ENCODE measurements around the gene DLX5. TPM values are rescaled to one million over a fixed set of nuclear protein-coding genes. Genes with fewer than 3 reads are reported as not detected.

The DLX5 gene
- total and polyA plus RNA-seq, 2 donors (not counting 3 experiments of a cell fraction or from before 2014, with no cell fraction given), result not detected

GRCh38 chr7:96991546-96992191, 33.0 kb downstream of the DLX5 start:
- CTCF ChIA-PET, result interaction anchor here (0.6 to 1.3 kb wide), 2 partner anchors 36 to 1726 kb away, joined by 3 to 8 read pairs; no protein-coding TSS in a partner anchor
- DNase-seq (ENCODE audit: low read depth, low spot score) (no peak), FAIRE-seq (no peak)
- Histone ChIP-seq H3K4me1 (ENCODE audit: control insufficient read depth, extremely low read depth, insufficient read depth, low read length) (no peaks in the 10 kb centered on the region), H3K4me3 (replicated peaks in 1 of 3; ENCODE audit: insufficient read depth in 1 of 3, low read depth in 1 of 3, low read length in 3 of 3) (no peak overlapping the region), H3K9me1 (replicated peaks; ENCODE audit: control insufficient read depth, extremely low read depth, insufficient read depth, low read length) (no peaks in the 10 kb centered on the region), H3K27ac (ENCODE audit: insufficient read depth, low read depth, low read length) (no peak overlapping the region), H3K9ac (replicated peaks; ENCODE audit: extremely low read depth, insufficient read depth, low read length) (no peak overlapping the region), H2AFZ (ENCODE audit: low read depth, low read length) (no peak overlapping the region), H4K20me1 (replicated peaks; ENCODE audit: control insufficient read depth, extremely low read depth, insufficient read depth, low read length) (no peaks in the 10 kb centered on the region), H3K9me3 (replicated peaks; ENCODE audit: control insufficient read depth, insufficient read depth, low read length) (no peaks in the 10 kb centered on the region), H3K36me3 (ENCODE audit: control insufficient read depth in 2 of 2, extremely low read depth in 1 of 2, insufficient read depth in 2 of 2, low read length in 2 of 2) (no peaks in the 10 kb centered on the region), H3K79me2 (ENCODE audit: control insufficient read depth, insufficient read depth, low read length) (no peaks in the 10 kb centered on the region), H3K4me2 (ENCODE audit: insufficient read depth, low read length) (no peak overlapping the region), H3K27me3 (ENCODE audit: control insufficient read depth in 2 of 2, insufficient read depth in 2 of 2, low read length in 2 of 2) (peaks cover 72 to 85% of the 10 kb centered on the region in 2 experiments)
- intact Hi-C loops (cut with micrococcal nuclease), result no loop called here
- POLR2A ChIA-PET, result no interaction called here
- BruUV-seq (replicated peaks), result no TSS peak
- dilution Hi-C loops (cut with MboI; ENCODE audit: extremely low pct_ligation_motif_present, low sequenced_read_pairs), result no loop called here
- TF ChIP-seq POLR2A (IDR thresholded peaks at IDR 0.05; ENCODE audit: low read depth, low read length) (no peak), MAX (IDR thresholded peaks at IDR 0.05; ENCODE audit: insufficient read depth, insufficient read length) (no peak), EZH2 (IDR thresholded peaks at IDR 0.05; ENCODE audit: borderline replicate concordance, low read depth, low read length, severe bottlenecking) (no peak), GATA2 (IDR thresholded peaks at IDR 0.05; ENCODE audit: insufficient read depth, insufficient read length, low read depth, low read length) (no peak), FOS (IDR thresholded peaks at IDR 0.05; ENCODE audit: borderline replicate concordance, insufficient read depth, low read length) (no peak), JUN (IDR thresholded peaks at IDR 0.05; ENCODE audit: borderline replicate concordance, insufficient read depth, insufficient read length, low read depth) (no peak), MYC (IDR thresholded peaks at IDR 0.05; ENCODE audit: low read depth, low read length) (no peak), CTCF (IDR thresholded peaks at IDR 0.05; ENCODE audit: extremely low read depth in 1 of 2, insufficient read depth in 1 of 2, low read depth in 1 of 2, low read length in 2 of 2) (no peak), POLR2AphosphoS5 (IDR thresholded peaks at IDR 0.05; ENCODE audit: insufficient read depth, low read depth, low read length) (no peak)

Data from endothelial cell of umbilical vein (primary cell).